HS-27A (cell line): ENCODE data around the gene OSCP1.

ENCODE experiments used
- DNase-seq: peaks from one replicate; pipeline ENCODE4 v3.0.0-alpha.2; 2012; ENCODE audit warnings: low read depth, missing footprints

OSCP1 gene

DNA sequence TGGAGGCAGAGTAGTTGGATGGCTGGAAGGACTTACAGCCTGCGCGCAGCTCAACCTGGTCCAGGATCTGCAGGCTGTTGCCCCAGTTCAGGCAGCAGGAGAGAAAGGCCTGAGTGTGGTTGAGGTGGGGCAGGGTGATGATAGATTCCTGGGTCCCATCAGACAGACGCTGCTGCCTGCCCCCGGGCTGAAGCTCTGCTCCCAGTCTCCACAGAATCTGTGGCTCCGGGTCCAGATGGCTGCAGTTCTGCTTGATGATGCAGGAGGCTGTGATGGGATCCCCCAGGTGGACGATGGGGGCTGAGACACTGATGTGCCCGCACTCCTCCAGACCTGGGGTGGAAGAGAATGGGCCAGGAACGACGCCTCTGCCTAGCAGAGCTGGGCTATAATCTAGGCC, 25.1 kb upstream of the OSCP1 start:
- no peak for DNase-seq

DNA sequence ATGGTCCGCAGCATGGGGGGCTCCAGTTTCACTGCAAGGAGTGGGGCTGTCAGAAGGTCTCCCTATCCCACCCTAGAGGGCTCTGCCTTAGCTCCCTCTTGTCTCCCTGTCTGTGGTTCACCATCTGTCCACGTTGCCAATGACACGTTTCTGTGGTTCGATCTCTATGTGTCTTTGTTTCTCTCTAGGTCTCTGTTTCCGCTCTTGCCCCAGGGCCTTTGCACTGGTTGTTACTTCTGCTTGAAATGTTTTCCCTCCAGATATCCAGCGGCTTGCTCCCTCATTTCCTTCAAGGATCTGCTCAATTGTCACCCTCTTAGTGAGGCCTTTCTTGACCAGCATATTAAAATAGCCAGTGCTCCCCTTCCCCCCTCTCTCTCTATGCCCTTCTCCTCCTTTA, 22.4 kb upstream of the OSCP1 start:
- no peak for DNase-seq

- no peak for DNase-seq
Measured at GRCh38 chr1:36471830-36472641, 21.8 kb upstream of the OSCP1 start.

- DNase-seq: no peak
Measured at GRCh38 chr1:36469163-36469562, 18.9 kb upstream of the OSCP1 start.

- DNase-seq: no peak
Measured at GRCh38 chr1:36467700-36468455, 17.6 kb upstream of the OSCP1 start.

DNA sequence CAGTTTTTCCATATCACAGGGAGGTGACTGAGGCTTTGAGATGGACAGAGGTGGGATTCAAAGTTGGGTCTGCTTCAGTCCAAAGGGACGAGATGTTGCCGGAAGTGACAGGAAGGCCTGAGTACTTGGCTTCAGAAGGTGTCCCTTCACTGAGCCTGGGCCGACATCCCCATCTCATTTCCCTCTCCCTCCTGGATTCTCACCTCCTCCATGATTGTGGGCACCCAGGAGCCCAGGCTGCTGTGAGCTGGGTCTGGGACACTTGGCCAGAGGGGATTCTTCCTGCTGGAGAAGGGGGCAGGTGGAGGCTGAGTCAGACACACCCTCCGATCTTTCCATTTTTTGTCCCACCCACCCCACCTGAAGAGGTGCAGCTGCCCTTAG, 16.8 kb upstream of the OSCP1 start:
- DNase-seq: no peak

DNA sequence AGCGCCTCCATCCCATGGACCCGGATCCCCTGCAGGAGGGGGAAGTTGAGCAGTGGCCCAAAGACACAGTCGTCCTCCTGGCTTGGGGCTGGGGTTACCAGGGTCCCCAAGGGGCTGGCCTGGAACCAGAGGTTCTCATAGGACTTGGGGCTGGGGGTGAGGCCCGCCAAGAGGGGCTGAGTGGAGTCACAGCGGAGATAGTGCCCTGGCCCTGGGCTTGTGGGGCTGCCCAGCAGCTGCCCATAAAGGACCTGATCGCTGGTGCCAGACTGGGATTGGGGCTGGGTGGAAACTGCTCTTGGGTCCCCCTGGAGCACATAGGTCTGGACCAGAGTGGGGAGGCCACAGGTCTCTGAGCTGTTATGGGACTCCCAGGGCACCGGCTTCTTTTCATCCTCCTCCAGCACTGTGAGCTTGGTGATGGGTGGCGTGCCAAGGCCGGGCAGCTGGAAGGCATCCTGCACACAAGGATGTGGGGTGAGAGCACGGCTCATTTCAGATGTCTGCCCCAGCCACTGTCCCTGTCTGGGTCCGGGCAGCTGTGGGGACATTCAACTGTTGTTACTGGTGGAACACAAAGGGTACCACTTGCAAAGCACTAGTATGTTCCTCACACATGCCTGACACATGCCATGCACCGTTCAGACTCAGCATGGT, 16.2 kb upstream of the OSCP1 start:
- no peak for DNase-seq

- peak; percentile 39 for DNase-seq
Measured at GRCh38 chr1:36465731-36466369, 15.6 kb upstream of the OSCP1 start.

DNA sequence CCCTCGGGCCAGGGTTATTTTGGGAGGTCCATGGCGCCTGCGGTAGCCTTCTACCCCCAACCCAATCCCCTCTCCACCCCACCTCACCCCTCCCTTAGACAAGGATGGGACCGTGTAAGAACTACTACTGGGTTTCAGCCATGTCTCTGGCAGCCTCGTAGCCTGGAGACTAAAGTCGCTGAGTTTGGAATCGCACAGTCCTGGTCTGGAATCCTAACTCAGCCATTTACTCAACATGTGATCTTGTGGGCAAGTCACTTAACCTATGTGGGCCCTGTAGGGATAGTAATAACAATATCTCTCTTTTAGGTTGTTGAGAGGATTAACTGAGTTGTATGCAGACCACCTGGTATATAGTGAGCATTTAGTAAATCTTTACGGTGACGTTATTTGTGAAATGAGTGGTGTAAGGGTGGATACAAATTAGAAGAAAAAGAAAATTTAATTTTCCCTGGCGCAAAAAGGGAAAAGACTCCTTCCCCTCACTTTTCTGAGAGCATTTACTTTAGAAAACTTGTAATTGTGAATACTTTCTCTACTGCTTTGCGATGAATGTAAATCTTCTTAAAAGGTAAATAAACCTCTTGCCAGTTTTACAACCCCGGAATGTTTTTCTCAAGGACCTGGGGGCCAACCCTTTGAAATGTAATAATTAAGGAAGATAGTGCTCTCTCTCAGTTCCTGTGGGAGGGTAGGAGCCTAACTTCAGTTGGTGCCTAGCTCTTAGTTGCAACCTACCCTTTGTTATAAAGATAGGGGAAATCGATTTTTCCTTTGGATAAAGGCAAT, 14.5 kb upstream of the OSCP1 start:
- no peak for DNase-seq

- peak; percentile 91 for DNase-seq
Measured at GRCh38 chr1:36463803-36464604, 13.8 kb upstream of the OSCP1 start, which contains the start of gene MRPS15. MRPS15 (minus strand) TSS chr1:36464384; CDS start chr1:36464275, 109 bp downstream.

- no peak for DNase-seq
Measured at GRCh38 chr1:36463463-36463802, 13.2 kb upstream of the OSCP1 start.

DNA sequence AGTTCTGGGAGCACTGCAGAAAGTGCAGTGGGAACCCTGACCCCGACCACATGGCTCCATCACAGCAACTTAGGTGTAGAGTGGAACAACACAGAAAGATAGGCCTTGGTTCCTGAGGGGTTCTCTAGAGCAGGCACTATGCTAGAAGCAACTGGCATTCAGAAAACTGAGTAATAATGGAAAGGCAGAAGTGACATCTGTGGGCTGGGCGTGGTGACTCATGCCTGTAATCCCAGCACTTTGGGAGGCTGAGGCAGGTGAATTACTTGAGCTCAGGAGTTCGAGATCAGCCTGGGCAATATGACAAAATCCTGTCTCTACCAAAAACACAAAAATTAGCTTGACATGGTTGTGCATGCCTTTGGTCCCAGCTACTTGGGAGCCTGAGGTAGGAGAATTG, 8.7 kb upstream of the OSCP1 start:
- no peak for DNase-seq

- DNase-seq: no peak
Measured at GRCh38 chr1:36457691-36458090, 7.4 kb upstream of the OSCP1 start.

DNA sequence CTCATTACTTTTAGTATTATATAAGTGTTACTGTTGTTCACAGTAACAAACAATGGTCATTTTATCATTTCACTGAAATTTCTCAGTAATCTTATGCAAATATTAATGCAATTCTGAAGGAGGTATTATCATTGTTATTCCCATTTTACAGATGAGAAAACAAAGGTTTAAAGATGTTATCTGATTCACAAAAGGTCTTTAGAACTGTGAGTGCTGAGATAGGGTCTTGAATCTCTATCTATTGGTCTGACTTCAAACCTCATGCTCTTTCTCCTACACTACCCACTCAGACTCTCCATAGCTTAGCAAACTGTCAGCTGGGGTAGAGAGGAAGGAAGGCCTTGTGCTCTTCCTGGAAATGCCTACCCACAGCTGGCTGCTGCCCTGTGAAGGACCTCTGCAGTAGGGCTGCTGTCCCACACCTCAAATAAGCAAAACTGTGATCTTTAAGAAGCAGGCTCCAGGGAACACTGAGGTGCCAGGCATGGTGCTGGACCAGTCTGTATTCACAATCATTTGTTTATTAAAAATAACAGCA, 6.2 kb upstream of the OSCP1 start:
- no peak for DNase-seq

DNA sequence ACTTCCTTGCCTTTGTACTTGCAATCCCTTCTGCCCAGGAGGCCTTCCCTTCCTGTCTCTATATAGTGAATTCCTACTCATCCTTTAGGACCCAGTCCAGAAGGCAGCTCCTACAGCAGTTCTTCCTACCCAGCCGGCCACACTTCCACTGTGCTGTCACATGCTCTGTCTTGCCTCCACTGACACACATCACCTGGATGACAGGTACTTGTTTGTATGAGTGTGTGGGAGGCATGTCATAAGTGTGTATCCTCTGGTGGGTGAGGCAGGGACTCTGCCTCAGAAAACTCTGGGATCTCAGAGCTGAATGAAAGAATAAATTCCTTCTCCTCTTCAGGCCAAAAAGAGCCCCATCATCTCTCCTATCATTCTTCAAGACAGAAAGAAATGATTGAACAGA, 5.1 kb upstream of the OSCP1 start:
- DNase-seq: no peak

DNA sequence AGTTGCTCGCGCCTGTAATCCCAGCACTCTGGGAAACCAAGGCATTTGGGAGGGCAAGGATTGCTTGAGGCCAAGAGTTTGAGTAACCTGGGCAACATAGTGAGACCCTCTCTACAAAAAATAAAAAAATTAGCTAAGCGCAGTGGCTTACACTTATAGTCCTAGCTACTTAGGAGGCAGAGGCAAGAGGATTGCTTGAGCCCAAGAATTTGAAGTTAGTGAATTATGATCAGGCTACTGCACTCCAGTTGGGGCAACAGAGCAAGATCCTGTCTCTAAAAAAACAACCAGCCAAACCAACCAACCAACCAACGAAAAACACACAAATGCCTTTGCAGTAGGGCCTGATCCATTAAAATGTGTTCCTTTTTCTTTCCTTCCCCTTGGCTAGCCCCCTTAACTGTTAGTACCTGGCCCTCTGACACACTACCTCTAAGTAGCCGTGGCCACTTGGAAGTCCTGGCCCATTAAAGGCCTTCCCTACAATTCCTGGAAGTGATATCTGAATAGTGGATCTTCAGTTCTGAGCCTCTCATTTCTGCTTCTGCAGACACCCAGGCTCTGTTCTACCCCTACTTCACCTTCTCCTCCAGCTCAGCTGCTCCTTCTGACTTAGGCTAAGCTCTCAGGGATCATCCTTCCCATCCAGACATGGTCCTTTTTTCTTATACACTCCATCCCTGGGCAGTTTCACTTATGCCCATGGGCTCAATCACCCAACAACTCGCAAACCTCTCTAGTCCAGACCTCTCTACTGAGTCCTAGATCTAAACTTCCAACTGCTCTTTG, 3.5 kb upstream of the OSCP1 start:
- no peak for DNase-seq

- DNase-seq: no peak
Measured at GRCh38 chr1:36453051-36453450, 2.8 kb upstream of the OSCP1 start.

DNA sequence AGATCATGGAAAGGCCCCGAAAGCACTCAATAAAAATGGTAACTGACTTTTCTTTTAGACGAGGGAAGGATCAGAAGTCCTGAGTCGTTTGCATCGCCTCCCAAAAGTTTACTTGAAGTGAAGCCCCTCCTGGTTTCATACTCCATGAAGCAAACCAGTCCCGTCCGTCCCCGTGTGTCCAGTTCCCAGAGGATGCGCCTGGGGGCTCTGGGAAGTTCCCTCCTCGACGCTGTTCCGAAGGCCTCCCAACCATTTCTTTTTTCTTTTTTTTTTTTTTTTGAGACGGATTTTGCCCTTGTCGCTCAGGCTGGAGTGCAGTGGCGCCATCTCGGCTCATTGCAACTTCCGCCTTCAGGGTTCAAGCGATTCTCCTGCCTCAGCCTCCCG, 661 bp upstream of the OSCP1 start:
- DNase-seq: no peak

GRCh38 chr1:36448530-36449056, 1.7 kb downstream of the OSCP1 start:
- no peak for DNase-seq

- no peak for DNase-seq
Measured at GRCh38 chr1:36447450-36447849, 2.8 kb downstream of the OSCP1 start.
